ENCODE measurements around the gene FNDC8. TPM values are rescaled to one million over a fixed set of nuclear protein-coding genes. Genes with fewer than 3 reads are reported as not detected.
A peak's percentile ranks its signal among the peaks of the same experiment; 100 is the strongest.

The FNDC8 gene
- not detected in 2 replicates for total RNA-seq (2014; rRNA removed; shearing (Covaris generic))
- polyA plus RNA-seq (2014; cell fraction: nucleus; rRNA removed) = not detected in 2 replicates

- DNase-seq (ENCODE audit: extremely low read depth, low read depth) = no peak
These were observed at the start of gene FNDC8 for GRCh38 chr17:35121315-35121714. Gene FNDC8 (plus strand): TSS chr17:35121615. CDS start chr17:35121694, 79 bp downstream.

DNA sequence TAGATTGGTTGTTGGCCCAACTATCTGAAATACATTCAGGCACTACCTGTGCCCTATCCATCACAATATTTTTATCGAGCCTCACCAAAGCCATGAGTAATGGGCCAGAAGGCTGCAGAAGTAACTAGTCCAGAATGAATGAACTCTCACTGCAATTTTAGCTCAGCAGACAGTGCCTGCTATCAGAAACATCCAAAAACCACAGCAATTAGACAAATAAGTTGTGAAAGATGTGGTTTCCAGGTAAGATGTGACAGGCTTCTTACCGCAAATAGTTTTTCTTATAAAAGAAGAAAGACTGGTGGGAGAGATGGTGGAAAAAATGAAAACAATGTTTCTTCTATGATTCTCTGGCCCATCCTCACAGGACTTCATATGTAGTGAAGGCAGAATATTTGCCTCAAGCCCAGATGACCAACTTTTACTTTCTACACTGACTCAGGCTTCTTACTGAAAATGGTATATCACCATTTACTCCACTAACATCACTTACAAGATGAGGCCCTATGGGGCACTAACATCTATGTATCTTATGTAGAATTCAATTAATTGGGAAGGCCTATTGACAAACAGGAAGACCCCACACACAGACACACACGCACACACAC is 48.1 kb upstream of the FNDC8 start:
- no peak for DNase-seq (ENCODE audit: extremely low read depth, low read depth)

GRCh38 chr17:35073991-35074627 is 47.3 kb upstream of the FNDC8 start:
- no peak for DNase-seq (ENCODE audit: extremely low read depth, low read depth)

GRCh38 chr17:35074711-35075707 is 46.4 kb upstream of the FNDC8 start:
- no peak for DNase-seq (ENCODE audit: extremely low read depth, low read depth)

- DNase-seq (ENCODE audit: extremely low read depth, low read depth) = no peak
These were observed 44.5 kb upstream of the FNDC8 start for GRCh38 chr17:35076874-35077273.

DNA sequence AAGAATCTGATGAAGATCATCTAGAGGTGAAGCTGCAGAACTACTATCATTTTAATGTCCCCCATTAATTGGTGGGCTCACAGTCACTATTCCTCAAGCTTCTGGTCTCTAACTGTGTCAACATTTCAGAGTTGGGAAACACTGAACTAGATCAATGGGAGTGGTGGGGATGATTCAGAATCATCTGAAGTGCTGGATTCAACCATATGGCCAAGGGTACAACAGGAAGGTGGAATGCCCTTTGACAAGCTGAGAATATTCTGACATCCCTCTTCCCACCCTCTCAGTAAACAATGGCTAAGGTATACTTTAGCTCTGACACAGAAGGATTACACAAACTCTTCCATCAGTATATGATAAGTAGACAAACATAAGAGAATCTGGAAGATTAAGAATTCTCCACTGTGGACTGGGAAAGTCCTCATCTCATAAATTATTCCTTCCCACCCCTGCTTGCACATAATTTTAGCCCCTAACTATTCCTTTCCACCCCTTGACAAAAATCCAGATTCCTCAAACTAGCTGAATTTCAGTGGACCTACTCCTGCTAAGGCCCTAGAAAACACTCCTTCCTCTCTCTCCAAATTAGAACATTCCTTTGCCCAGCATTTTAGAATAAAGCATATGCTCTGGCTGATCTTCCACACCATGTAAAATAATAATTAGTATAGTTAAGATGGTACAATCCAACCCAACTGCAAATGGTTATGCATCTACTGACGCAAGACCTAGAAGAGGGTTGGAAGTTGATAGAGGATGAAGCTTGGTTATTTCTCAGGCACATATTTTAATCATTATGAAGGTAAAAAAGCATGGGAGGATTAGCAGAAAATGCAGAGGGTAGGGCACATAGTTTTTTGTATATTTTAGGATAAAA is 41.6 kb upstream of the FNDC8 start:
- DNase-seq (ENCODE audit: extremely low read depth, low read depth) = no peak

GRCh38 chr17:35080536-35080935 is 40.9 kb upstream of the FNDC8 start:
- no peak for DNase-seq (ENCODE audit: extremely low read depth, low read depth)

GRCh38 chr17:35081638-35082037 is 39.8 kb upstream of the FNDC8 start:
- DNase-seq (ENCODE audit: extremely low read depth, low read depth) = no peak

DNA sequence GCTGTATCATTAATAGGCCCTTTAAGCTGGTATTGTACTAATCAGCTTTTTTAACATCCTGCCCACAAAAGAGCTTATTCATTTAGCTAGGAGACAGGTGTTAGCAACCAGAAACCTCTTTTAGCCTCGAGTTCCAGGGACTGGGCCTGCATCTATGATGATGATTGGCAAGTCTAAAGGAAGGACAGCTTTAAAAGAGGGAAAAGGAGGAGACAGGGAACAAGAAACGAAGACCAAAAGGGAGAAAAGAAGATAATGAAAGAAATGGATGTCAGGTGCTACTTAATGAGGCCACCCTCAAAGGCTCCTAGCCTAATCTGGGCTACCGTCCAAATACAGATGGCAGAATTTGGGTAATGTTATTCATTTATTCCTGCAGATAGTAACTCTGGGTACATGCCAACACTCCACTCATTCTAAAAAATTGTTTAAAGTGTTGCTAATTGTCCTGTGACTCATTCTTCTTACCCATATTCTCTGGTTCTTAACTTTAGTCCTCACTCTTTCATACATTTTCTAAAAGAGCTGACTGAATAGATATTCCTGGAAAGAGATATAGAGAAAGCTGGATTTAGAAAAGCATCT is 39.2 kb upstream of the FNDC8 start:
- no peak for DNase-seq (ENCODE audit: extremely low read depth, low read depth)

DNA sequence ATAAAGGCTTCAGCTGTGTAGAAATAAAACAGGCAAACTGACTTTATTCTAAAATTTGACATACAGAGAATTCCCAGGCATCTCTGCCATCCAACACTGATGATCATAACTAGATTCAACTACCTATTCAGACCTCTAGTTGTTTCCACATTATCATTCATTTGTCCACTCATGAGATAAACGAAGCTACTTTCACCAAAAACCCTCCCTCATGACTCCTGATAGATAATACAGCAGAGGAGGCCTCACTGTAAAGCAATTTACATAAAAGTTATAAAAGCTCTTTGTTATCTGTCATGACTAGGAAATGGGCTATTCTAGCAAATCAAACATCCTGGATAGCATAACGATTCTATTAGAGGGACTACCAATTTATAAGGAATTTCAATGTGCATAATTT is 38.3 kb upstream of the FNDC8 start:
- no peak for DNase-seq (ENCODE audit: extremely low read depth, low read depth)

DNA sequence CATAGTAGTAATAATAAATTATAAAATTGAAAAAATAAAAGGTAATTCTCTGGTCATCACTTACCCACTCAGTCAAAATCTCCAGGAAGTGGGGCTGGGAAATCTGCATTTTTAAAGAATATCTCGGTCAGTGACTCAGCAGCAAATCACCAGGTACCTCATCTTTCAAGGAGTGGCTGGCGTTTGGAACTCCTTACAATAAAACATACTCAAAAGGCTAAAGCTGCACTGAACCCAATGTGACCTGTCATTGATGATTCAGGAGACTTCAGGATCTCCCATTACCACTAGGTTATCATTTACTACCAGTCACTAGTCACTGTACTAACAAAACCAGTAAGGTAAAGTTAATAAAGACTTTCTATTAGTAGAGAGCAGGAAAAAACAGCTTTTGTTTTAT is 36.4 kb upstream of the FNDC8 start:
- no peak for DNase-seq (ENCODE audit: extremely low read depth, low read depth)

- DNase-seq (ENCODE audit: extremely low read depth, low read depth) = no peak
These were observed 35.3 kb upstream of the FNDC8 start for GRCh38 chr17:35086164-35086563.

- no peak for DNase-seq (ENCODE audit: extremely low read depth, low read depth)
These were observed 34.4 kb upstream of the FNDC8 start for GRCh38 chr17:35086931-35087573.

DNA sequence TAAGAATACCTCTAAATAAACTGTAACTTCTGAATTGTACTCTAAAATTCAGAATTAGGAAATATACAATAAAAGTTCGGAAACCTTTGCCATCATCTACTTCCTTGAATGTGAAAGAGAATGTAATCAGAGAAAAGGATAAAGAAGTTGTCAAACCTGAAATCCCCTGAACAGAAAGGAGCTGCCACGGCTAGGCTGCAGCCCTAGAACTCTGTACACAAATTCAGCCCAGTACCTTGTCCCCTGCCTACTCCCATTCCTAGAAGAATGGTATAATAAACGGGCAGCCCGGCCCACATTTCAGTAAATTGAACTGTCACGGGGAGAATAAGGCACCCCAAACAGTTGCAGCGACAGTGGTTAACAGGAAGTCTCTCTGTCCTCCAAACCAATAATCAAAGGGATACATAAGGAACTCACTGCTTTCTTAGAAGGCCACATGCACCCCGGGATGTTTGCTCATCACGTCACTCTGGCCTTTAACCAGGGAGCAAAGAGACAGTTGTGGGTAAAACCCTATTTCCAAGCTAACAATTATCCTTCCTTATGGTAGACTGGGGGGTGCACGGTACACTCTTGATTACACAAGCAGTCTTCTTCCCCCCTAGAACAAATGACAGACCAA is 33.6 kb upstream of the FNDC8 start:
- no peak for DNase-seq (ENCODE audit: extremely low read depth, low read depth)

DNA sequence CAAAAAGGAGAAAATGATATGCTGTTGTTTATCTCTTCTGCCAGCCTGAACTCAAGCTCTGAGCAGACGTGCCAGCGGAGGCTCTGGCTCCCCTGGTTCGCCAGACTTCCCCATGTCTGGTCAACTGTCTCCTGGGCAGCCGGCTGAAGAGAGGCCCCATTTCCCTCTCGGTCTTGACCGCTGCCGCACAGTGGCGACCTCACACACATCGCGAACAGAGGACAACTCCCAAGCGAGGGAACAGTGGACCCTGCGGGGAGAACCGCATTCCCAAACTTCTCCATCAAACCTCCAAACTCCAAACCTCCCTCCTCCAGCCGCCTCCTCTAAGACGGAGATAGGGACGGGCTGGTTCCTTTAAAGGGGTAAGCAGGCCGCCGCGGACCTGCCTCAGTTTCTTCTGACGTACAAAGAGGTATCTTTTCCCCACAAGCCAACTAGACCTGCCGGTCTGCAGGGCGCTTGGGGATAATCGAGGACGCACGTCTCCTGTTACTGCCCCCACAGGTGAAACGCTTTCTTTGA is 33.0 kb upstream of the FNDC8 start:
- DNase-seq (ENCODE audit: extremely low read depth, low read depth) = peak; percentile 46

DNA sequence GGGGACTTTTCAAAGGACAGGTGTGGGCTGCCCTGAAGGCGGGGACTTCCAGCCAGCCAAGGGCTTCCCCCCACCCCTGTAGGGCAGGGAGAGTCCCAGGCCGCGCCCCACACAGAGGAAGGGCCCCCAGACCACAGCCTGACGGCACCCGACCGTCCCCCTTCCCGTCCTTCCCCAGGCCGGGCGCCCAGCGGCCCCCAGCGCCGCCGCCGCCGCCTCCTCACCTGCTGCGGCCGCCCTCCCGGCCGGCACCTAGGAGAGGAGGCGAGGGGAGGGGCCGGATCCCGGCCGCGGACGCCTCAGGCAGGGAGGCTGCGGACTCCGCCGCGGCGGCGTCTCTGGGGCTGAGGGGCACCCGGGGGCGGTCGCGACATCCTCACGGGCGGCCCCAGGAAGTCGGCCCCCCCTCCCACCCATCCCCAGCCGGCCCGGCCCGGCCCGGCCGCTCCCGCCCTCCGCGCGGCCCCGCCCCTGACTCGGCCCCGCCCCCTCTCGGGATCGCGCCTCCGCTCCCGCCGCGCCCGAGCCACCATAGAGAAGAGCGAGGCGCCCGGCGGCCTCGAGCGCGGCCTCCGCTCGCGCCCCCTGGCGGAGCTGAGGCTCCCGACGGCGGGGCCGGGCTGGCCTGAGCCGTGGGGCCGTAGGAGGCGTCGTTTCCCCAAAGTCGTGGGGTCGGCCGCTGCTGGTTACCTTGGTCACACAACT is 32.4 kb upstream of the FNDC8 start:
- DNase-seq (ENCODE audit: extremely low read depth, low read depth) = peak; percentile 79

GRCh38 chr17:35089586-35090296 is 31.7 kb upstream of the FNDC8 start:
- peak; percentile 43 for DNase-seq (ENCODE audit: extremely low read depth, low read depth)
